ENCODE data around the gene BRME1.

Gene BRME1

DNA sequence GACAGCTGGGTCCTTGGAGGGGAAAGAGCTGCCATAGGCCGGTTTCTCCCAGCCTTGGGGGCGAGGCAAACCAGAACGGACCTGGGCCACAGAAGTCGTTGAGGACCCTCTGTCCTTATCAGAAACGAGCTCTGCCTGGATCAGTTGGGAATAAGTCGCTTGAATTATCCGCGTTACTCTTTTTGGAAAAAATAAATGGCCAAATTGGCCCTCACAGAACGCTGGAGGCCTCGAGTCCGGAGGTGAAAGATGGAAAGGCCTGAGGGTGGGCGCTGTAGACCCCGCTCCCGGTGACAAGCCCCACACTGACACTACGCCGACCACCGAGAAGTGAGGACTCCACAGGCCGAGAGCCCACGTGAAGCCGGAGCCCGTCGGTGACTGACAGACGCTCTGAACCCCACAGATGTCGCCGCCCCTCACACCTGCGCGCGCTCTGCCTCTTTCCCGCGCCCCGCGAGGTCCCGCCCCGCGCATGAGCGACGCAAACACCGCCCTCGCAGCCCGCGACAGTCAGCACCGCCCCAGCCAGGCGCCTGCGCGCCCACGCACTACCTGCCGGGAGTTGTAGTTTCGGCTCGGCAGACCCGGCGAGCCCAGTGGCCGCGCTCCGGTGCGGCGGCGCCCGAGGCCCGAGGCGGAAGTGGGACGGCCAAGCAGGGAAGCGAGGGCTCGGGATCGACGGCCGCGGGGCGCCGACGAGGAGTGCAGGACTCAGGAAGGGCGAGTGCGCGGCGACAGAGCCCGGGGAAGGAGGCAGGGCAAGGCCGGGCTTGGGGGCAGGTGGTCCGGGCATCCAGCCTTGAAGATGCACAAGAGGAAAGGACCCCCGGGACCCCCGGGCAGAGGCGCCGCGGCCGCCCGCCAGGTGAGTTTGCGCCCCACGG, at the start of gene BRME1, which contains the start of gene CC2D1A:
BRME1 (minus strand) TSS at position 484 of the 887 bp plus-strand sequence. CDS start 1,225 bp downstream, outside the sequence.
CC2D1A (plus strand) TSS at position 568 of the 887 bp plus-strand sequence; CDS start at position 809, 241 bp downstream.
- H3K4me1 ChIP-seq (ENCODE audit: insufficient read depth, low read length) = peaks cover 62% of the 10 kb centered on the region
- peak; percentile 96 for DNase-seq
- H3K9ac ChIP-seq (ENCODE audit: low read depth, low read length) = peak within 1 kb of the TSS; percentile 86
- ATAC-seq (ENCODE audit: insufficient read depth, low read depth) = peak; percentile 97
- H3K9me3 ChIP-seq (ENCODE audit: insufficient read depth, low read length, severe bottlenecking) = no peaks in the 10 kb centered on the region
- no peaks in the 10 kb centered on the region for H4K20me1 ChIP-seq (ENCODE audit: insufficient read depth, low read length)
- peaks cover 30% of the 10 kb centered on the region for H3K79me2 ChIP-seq (ENCODE audit: insufficient read depth, low read length)
- peaks cover 15% of the 10 kb centered on the region for H3K36me3 ChIP-seq (ENCODE audit: insufficient read depth, low read length)
- TF ChIP-seq, protein P1, sequence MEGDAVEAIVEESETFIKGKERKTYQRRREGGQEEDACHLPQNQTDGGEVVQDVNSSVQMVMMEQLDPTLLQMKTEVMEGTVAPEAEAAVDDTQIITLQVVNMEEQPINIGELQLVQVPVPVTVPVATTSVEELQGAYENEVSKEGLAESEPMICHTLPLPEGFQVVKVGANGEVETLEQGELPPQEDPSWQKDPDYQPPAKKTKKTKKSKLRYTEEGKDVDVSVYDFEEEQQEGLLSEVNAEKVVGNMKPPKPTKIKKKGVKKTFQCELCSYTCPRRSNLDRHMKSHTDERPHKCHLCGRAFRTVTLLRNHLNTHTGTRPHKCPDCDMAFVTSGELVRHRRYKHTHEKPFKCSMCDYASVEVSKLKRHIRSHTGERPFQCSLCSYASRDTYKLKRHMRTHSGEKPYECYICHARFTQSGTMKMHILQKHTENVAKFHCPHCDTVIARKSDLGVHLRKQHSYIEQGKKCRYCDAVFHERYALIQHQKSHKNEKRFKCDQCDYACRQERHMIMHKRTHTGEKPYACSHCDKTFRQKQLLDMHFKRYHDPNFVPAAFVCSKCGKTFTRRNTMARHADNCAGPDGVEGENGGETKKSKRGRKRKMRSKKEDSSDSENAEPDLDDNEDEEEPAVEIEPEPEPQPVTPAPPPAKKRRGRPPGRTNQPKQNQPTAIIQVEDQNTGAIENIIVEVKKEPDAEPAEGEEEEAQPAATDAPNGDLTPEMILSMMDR (IDR thresholded peaks at IDR 0.05; ENCODE audit: borderline replicate concordance, extremely low read depth, low read length, poor library complexity, severe bottlenecking) = peak; percentile 3
- no peak for TF ChIP-seq EZH2 (IDR thresholded peaks at IDR 0.05; ENCODE audit: borderline replicate concordance, low read depth, low read length, severe bottlenecking)
- H2AFZ ChIP-seq (ENCODE audit: low read depth, low read length) = peak within 1 kb of the TSS; percentile 91
- H3K27me3 ChIP-seq (ENCODE audit: insufficient read depth, low read length, poor library complexity) = no peaks in the 10 kb centered on the region
- H3K4me3 ChIP-seq (ENCODE audit: low read depth in 1 of 2, low read length in 2 of 2) = peak within 1 kb of the TSS; percentile 91 to 92
- peak within 1 kb of the TSS; percentile 91 for H3K4me2 ChIP-seq (ENCODE audit: insufficient read depth, low read length)
- H3K27ac ChIP-seq (ENCODE audit: low read length) = peak within 1 kb of the TSS; percentile 81

DNA sequence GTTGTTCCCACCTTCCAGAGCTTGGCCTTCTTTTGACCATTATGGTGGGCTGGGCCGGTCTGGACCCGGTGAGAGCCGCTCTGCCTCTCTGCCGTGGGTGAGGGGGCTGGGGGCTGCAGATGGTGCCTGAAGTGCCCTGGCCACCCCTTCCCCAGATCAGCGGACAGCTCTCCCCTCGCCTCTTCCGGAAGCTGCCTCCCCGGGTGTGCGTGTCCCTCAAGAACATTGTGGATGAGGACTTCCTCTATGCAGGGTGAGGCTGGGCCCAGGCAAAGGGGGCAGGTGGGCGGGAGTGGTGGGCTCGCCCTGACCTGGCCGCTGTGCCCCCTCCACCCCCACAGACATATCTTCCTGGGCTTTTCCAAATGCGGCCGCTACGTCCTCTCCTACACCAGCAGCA, 48.3 kb upstream of the BRME1 start:
- Histone ChIP-seq H3K9ac (ENCODE audit: low read depth, low read length) (peak overlapping the region; percentile 77; the same call in 1 of the 2 replicates), H3K4me2 (ENCODE audit: insufficient read depth, low read length) (peak overlapping the region; percentile 99), H3K27ac (ENCODE audit: low read length) (peak overlapping the region; percentile 92), H3K4me1 (ENCODE audit: insufficient read depth, low read length) (peaks cover 23% of the 10 kb centered on the region), H3K36me3 (ENCODE audit: insufficient read depth, low read length) (peaks cover 60% of the 10 kb centered on the region), H4K20me1 (ENCODE audit: insufficient read depth, low read length) (peaks cover 37% of the 10 kb centered on the region), H3K9me3 (ENCODE audit: insufficient read depth, low read length, severe bottlenecking) (no peaks in the 10 kb centered on the region), H2AFZ (ENCODE audit: low read depth, low read length) (no peak overlapping the region), H3K4me3 (ENCODE audit: low read depth in 1 of 2, low read length in 2 of 2) (peak overlapping the region in 1 of 2 experiments; percentile 83; a peak in 2 of 4 replicates), H3K27me3 (ENCODE audit: insufficient read depth, low read length, poor library complexity) (no peaks in the 10 kb centered on the region), H3K79me2 (ENCODE audit: insufficient read depth, low read length) (peaks cover 33% of the 10 kb centered on the region)
- TF ChIP-seq EZH2 (IDR thresholded peaks at IDR 0.05; ENCODE audit: borderline replicate concordance, low read depth, low read length, severe bottlenecking) = no peak
- TF ChIP-seq, protein P1 (IDR thresholded peaks at IDR 0.05; ENCODE audit: borderline replicate concordance, extremely low read depth, low read length, poor library complexity, severe bottlenecking) = no peak
- ATAC-seq (ENCODE audit: insufficient read depth, low read depth) = no peak
- DNase-seq = no peak

DNA sequence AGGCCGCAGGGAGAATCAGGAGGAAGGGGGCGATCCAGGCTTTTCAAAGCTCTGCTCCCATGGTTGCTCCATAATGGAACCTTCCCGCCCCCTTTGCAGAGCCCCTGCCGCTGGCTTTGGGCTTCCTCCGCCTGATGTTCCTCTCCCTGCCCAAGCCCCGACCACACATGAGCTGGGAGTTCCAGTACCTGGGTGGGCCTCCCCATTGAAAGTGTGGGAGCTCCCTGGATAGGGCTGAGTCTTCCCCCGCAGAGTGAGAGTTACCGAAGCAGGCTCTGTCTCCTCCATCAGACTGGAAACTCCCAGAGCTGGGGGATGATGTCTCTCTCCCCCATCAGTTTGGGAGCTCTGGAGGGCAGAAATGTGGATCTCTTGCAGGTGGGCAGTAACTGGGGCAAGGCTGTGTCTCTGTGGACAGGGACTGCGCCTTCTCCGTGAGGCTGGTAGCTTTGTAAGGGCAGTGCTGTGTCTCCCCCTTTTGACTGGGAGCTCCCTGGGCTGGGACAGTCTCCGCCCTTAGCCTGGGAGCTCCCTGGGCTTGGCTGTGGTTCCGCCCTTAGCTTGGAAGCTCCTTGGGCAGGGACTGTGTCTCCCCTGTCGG, 47.1 kb upstream of the BRME1 start:
- Histone ChIP-seq H3K4me3 (ENCODE audit: low read depth in 1 of 2, low read length in 2 of 2) (peak overlapping the region; percentile 70 to 83; a peak in 3 of 4 replicates), H2AFZ (ENCODE audit: low read depth, low read length) (peak overlapping the region; percentile 50), H3K4me1 (ENCODE audit: insufficient read depth, low read length) (peaks cover 23% of the 10 kb centered on the region)

More for the DNA sequence above, 47.1 kb upstream of the BRME1 start:
- ATAC-seq (ENCODE audit: insufficient read depth, low read depth) (no peak; the same call in 2 of the 3 replicates), DNase-seq (no peak)
- H3K9me3 ChIP-seq (ENCODE audit: insufficient read depth, low read length, severe bottlenecking) = no peaks in the 10 kb centered on the region
- peak overlapping the region; percentile 92 for H3K27ac ChIP-seq (ENCODE audit: low read length)
- H3K27me3 ChIP-seq (ENCODE audit: insufficient read depth, low read length, poor library complexity) = no peaks in the 10 kb centered on the region
- H4K20me1 ChIP-seq (ENCODE audit: insufficient read depth, low read length) = peaks cover 31% of the 10 kb centered on the region
- peaks cover 33% of the 10 kb centered on the region for H3K79me2 ChIP-seq (ENCODE audit: insufficient read depth, low read length)
- H3K4me2 ChIP-seq (ENCODE audit: insufficient read depth, low read length) = peak overlapping the region; percentile 99
- peak overlapping the region; percentile 77 for H3K9ac ChIP-seq (ENCODE audit: low read depth, low read length)
- peaks cover 48% of the 10 kb centered on the region for H3K36me3 ChIP-seq (ENCODE audit: insufficient read depth, low read length)
- no peak for TF ChIP-seq EZH2 (IDR thresholded peaks at IDR 0.05; ENCODE audit: borderline replicate concordance, low read depth, low read length, severe bottlenecking)
- TF ChIP-seq, protein P1 (IDR thresholded peaks at IDR 0.05; ENCODE audit: borderline replicate concordance, extremely low read depth, low read length, poor library complexity, severe bottlenecking) = no peak
